Astrocyte (in vitro differentiated cells and primary cell): ENCODE results near the gene EMD. TPM values are rescaled to one million over a fixed set of nuclear protein-coding genes. Genes with fewer than 3 reads are reported as not detected.

Experiments
- DNase-seq: peaks from one replicate; pipeline ENCODE4 v3.0.0-alpha.2; 2010; ENCODE audit warnings: low read depth
- FAIRE-seq: peaks from 2 replicates; lab custom pipeline; 2011; peaks lifted over from hg19 to GRCh38; lab: Jason Lieb, UNC
- H2AFZ ChIP-seq: 2 replicates; pipeline ENCODE4 v1.6.0; 2012; ENCODE audit warnings: low read depth, low read length, inconsistent platforms
- H3K27ac ChIP-seq: 2 replicates; pipeline ENCODE4 v1.5.1; 2011; ENCODE audit warnings: low read depth, low read length, inconsistent platforms
- H3K27me3 ChIP-seq: 2 replicates; pipeline ENCODE4 v1.6.0; 2011; ENCODE audit warnings: low read length, inconsistent platforms; ENCODE audit not compliant: insufficient read depth
- H3K36me3 ChIP-seq: 2 replicates; pipeline ENCODE4 v1.5.1; 2011; ENCODE audit warnings: low read length, inconsistent platforms; ENCODE audit not compliant: insufficient read depth
- H3K4me1 ChIP-seq: 2 replicates; pipeline ENCODE4 v1.5.1; 2011; ENCODE audit warnings: low read length, inconsistent platforms; ENCODE audit not compliant: insufficient read depth
- H3K4me2 ChIP-seq: 2 replicates; pipeline ENCODE4 v1.6.0; 2012; ENCODE audit warnings: low read length, inconsistent platforms
- H3K4me3 ChIP-seq: 2 replicates; pipeline ENCODE4 v1.5.1; 2011; ENCODE audit warnings: low read depth, mild to moderate bottlenecking, low read length, inconsistent platforms; ENCODE audit not compliant: insufficient read depth
- H3K79me2 ChIP-seq: 2 replicates; pipeline ENCODE4 v1.6.0; 2012; ENCODE audit warnings: mild to moderate bottlenecking, low read length, inconsistent platforms; ENCODE audit not compliant: insufficient read depth
- H3K9ac ChIP-seq: 2 replicates; pipeline ENCODE4 v1.6.0; 2012; ENCODE audit warnings: mild to moderate bottlenecking, low read length, inconsistent platforms
- H3K9me3 ChIP-seq: 2 replicates; pipeline ENCODE4 v1.5.1; 2012; ENCODE audit warnings: low read depth, mild to moderate bottlenecking, low read length, inconsistent platforms; ENCODE audit not compliant: insufficient read depth
- H4K20me1 ChIP-seq: 2 replicates; pipeline ENCODE4 v1.6.0; 2012; ENCODE audit warnings: low read length, inconsistent platforms; ENCODE audit not compliant: insufficient read depth
- H3K27ac Mint-ChIP-seq: one replicate; pipeline ENCODE4 v1.8.0; 2021; ENCODE audit warnings: mild to moderate bottlenecking, mixed read lengths; ENCODE audit not compliant: unreplicated experiment
- H3K27me3 Mint-ChIP-seq: one replicate; pipeline ENCODE4 v1.8.0; 2021; ENCODE audit warnings: low read depth, mixed read lengths; ENCODE audit not compliant: unreplicated experiment
- H3K36me3 Mint-ChIP-seq: one replicate; pipeline ENCODE4 v1.8.0; 2021; ENCODE audit warnings: low read depth, mixed read lengths; ENCODE audit not compliant: unreplicated experiment
- H3K4me1 Mint-ChIP-seq: one replicate; pipeline ENCODE4 v1.8.0; 2021; ENCODE audit warnings: low read depth, mixed read lengths; ENCODE audit not compliant: unreplicated experiment
- H3K4me3 Mint-ChIP-seq: one replicate; pipeline ENCODE4 v1.8.0; 2021; ENCODE audit warnings: mild to moderate bottlenecking, moderate library complexity, mixed read lengths; ENCODE audit not compliant: unreplicated experiment
- H3K9me3 Mint-ChIP-seq: one replicate; pipeline ENCODE4 v1.8.0; 2021; ENCODE audit warnings: mild to moderate bottlenecking, mixed read lengths; ENCODE audit not compliant: unreplicated experiment
- CTCF ChIP-seq: IDR thresholded peaks from 2 replicates; pipeline ENCODE4 v1.5.1; 2011; ENCODE audit warnings: low read depth, mild to moderate bottlenecking, inconsistent platforms, low read length, moderate library complexity; ENCODE audit not compliant: insufficient read depth
- EZH2 ChIP-seq: IDR thresholded peaks from 2 replicates; pipeline ENCODE4 v1.6.1; 2012; ENCODE audit warnings: mild to moderate bottlenecking, low read length, inconsistent platforms; ENCODE audit not compliant: insufficient read depth
- total RNA-seq: library from RNA; stranded (reverse); gene quantifications from 2 replicates; pipeline ENCODE4 v1.2.1, GENCODE V29; 2021

The EMD gene
- total RNA-seq, 1 donor from 2014 or later = 75.6 TPM

GRCh38 chrX:154371017-154371788 is 7.9 kb upstream of the EMD start:
- Mint-ChIP-seq H3K27ac (no peak overlapping the region), H3K36me3 (peaks cover 6% of the 10 kb centered on the region), H3K4me1 (no peaks in the 10 kb centered on the region), H3K4me3 (peak overlapping the region; percentile 83), H3K27me3 (no peaks in the 10 kb centered on the region), H3K9me3 (no peaks in the 10 kb centered on the region)
- Histone ChIP-seq H2AFZ (no peak overlapping the region), H3K4me2 (peak overlapping the region; percentile 98), H3K9ac (peak overlapping the region; percentile 93), H3K79me2 (peaks cover 83% of the 10 kb centered on the region), H3K27ac (peak overlapping the region; percentile 82), H3K36me3 (peaks cover 11% of the 10 kb centered on the region), H4K20me1 (peaks cover 48% of the 10 kb centered on the region), H3K9me3 (no peaks in the 10 kb centered on the region), H3K4me1 (peaks cover 25% of the 10 kb centered on the region), H3K4me3 (peak overlapping the region; percentile 99), H3K27me3 (no peaks in the 10 kb centered on the region)
- TF ChIP-seq EZH2 (no peak), CTCF (no peak)
- DNase-seq (peak; percentile 75), FAIRE-seq (no peak)

GRCh38 chrX:154371789-154372300 is 7.2 kb upstream of the EMD start:
- H3K4me3 ChIP-seq = peak overlapping the region; percentile 48
- DNase-seq = no peak
- Mint-ChIP-seq H3K27me3 (no peaks in the 10 kb centered on the region), H3K4me1 (no peaks in the 10 kb centered on the region), H3K4me3 (peak overlapping the region; percentile 83), H3K27ac (no peak overlapping the region), H3K36me3 (peaks cover 6% of the 10 kb centered on the region), H3K9me3 (no peaks in the 10 kb centered on the region)
- H3K36me3 ChIP-seq = peaks cover 8% of the 10 kb centered on the region
- TF ChIP-seq EZH2 = no peak
- TF ChIP-seq CTCF = no peak
- peak overlapping the region; percentile 92 for H3K4me2 ChIP-seq
- no peaks in the 10 kb centered on the region for H3K9me3 ChIP-seq
- H3K4me1 ChIP-seq = peaks cover 19% of the 10 kb centered on the region
- FAIRE-seq = no peak
- H3K79me2 ChIP-seq = peaks cover 81% of the 10 kb centered on the region
- H2AFZ ChIP-seq = no peak overlapping the region
- H3K27ac ChIP-seq = peak overlapping the region; percentile 53
- peak overlapping the region; percentile 85 for H3K9ac ChIP-seq
- H3K27me3 ChIP-seq = no peaks in the 10 kb centered on the region
- peaks cover 41% of the 10 kb centered on the region for H4K20me1 ChIP-seq

- peak overlapping the region; percentile 83 for H3K4me3 Mint-ChIP-seq
- DNase-seq (peak; percentile 51), FAIRE-seq (no peak)
- no peaks in the 10 kb centered on the region for H3K27me3 Mint-ChIP-seq
- no peak overlapping the region for H3K27ac ChIP-seq
- no peaks in the 10 kb centered on the region for H3K9me3 ChIP-seq
- peaks cover 78% of the 10 kb centered on the region for H3K79me2 ChIP-seq
- no peak overlapping the region for H2AFZ ChIP-seq
- H3K4me3 ChIP-seq = peak overlapping the region; percentile 48
- no peaks in the 10 kb centered on the region for H3K9me3 Mint-ChIP-seq
- peaks cover 3% of the 10 kb centered on the region for H3K4me1 Mint-ChIP-seq
- H4K20me1 ChIP-seq = peaks cover 33% of the 10 kb centered on the region
- H3K4me2 ChIP-seq = peak overlapping the region; percentile 92
- no peaks in the 10 kb centered on the region for H3K27me3 ChIP-seq
- peak overlapping the region; percentile 69 for H3K27ac Mint-ChIP-seq
- peak overlapping the region; percentile 85 for H3K9ac ChIP-seq
- H3K36me3 Mint-ChIP-seq = peaks cover 6% of the 10 kb centered on the region
- H3K36me3 ChIP-seq = peaks cover 4% of the 10 kb centered on the region
- peaks cover 12% of the 10 kb centered on the region for H3K4me1 ChIP-seq
- TF ChIP-seq CTCF = no peak
- no peak for TF ChIP-seq EZH2
Observed at GRCh38 chrX:154372612-154373022, 6.5 kb upstream of the EMD start.
